ENCODE measurements around the gene SRPX.

DNA sequence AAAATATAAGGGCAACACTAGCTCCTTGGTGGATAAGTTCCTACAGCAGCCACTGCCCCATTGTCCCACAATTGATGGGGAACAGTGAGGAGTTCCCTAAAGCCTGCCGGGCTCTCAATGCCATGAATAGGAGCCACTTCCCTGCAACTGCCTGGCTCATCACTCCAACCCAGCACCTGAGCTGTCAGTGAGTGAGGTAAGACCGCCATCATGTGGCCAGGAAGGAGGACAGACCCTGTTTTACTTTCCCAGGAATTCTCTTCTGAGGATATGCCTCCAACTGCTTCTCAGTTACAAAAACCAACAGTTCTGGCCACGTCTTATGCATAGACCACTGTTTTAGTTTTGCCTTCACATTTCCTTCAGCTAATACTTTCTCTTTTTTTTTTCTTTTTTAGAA lies 45.5 kb downstream of the SRPX start:
- TF ChIP-seq RARB (CRISPR knock-in tag; IDR thresholded peaks at IDR 0.05) (no peak), BACH2 (CRISPR knock-in tag; IDR thresholded peaks at IDR 0.05; ENCODE audit: borderline replicate concordance) (no peak), ZC3H10 (CRISPR knock-in tag; IDR thresholded peaks at IDR 0.05) (no peak), ZFP3 (CRISPR knock-in tag; IDR thresholded peaks at IDR 0.05) (no peak), ARNTL (CRISPR knock-in tag; IDR thresholded peaks at IDR 0.05; ENCODE audit: borderline replicate concordance, low read depth) (no peak), PPARA (CRISPR knock-in tag; IDR thresholded peaks at IDR 0.05; ENCODE audit: borderline replicate concordance) (no peak), TOX (CRISPR knock-in tag; IDR thresholded peaks at IDR 0.05; ENCODE audit: borderline replicate concordance) (no peak), ZNF565 (CRISPR knock-in tag; conservative IDR thresholded peaks at IDR 0.05; ENCODE audit: low read depth) (no peak), ZNF8 (CRISPR knock-in tag; IDR thresholded peaks at IDR 0.05) (no peak)
- TF ChIP-seq, protein P1, sequence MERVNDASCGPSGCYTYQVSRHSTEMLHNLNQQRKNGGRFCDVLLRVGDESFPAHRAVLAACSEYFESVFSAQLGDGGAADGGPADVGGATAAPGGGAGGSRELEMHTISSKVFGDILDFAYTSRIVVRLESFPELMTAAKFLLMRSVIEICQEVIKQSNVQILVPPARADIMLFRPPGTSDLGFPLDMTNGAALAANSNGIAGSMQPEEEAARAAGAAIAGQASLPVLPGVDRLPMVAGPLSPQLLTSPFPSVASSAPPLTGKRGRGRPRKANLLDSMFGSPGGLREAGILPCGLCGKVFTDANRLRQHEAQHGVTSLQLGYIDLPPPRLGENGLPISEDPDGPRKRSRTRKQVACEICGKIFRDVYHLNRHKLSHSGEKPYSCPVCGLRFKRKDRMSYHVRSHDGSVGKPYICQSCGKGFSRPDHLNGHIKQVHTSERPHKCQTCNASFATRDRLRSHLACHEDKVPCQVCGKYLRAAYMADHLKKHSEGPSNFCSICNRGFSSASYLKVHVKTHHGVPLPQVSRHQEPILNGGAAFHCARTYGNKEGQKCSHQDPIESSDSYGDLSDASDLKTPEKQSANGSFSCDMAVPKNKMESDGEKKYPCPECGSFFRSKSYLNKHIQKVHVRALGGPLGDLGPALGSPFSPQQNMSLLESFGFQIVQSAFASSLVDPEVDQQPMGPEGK (CRISPR knock-in tag; IDR thresholded peaks at IDR 0.05; ENCODE audit: borderline replicate concordance): no peak
